ACC112 (cell line): ENCODE data around the gene FN3K.

ENCODE experiments used
- H2AFZ ChIP-seq: fragments of 200-600 bp; sonication (generic); one replicate; pipeline ENCODE4 v1.6.0; 2017; ENCODE audit warnings: antibody characterized with exemption, low read length; ENCODE audit not compliant: unreplicated experiment
- H3K27ac ChIP-seq: fragments of 200-600 bp; sonication (generic); 2 replicates; pipeline ENCODE4 v1.5.1; 2014; ENCODE audit warnings: low read depth, mild to moderate bottlenecking, antibody characterized with exemption, low read length, moderate library complexity
- H3K27me3 ChIP-seq: fragments of 200-600 bp; sonication (generic); 2 replicates; pipeline ENCODE4 v1.6.1; 2014; ENCODE audit warnings: mild to moderate bottlenecking, antibody characterized with exemption, low read length, moderate library complexity, mixed read lengths; ENCODE audit not compliant: insufficient read depth
- H3K36me3 ChIP-seq: fragments of 200-600 bp; sonication (generic); 2 replicates; pipeline ENCODE4 v1.6.1; 2016; ENCODE audit warnings: mild to moderate bottlenecking, antibody characterized with exemption, low read length, moderate library complexity, mixed read lengths; ENCODE audit not compliant: insufficient read depth
- H3K4me1 ChIP-seq: fragments of 200-600 bp; sonication (generic); one replicate; pipeline ENCODE4 v1.6.1; 2016; ENCODE audit warnings: low read length, mixed read lengths; ENCODE audit not compliant: insufficient read depth, unreplicated experiment, control insufficient read depth
- H3K4me3 ChIP-seq: fragments of 200-600 bp; sonication (generic); 2 replicates; pipeline ENCODE4 v1.5.1; 2014; ENCODE audit warnings: mild to moderate bottlenecking, low read depth, low read length
- H3K79me2 ChIP-seq: fragments of 200-600 bp; sonication (generic); one replicate; pipeline ENCODE4 v1.6.0; 2016; ENCODE audit warnings: low read length; ENCODE audit not compliant: control insufficient read depth, unreplicated experiment, insufficient read depth

FN3K gene

GRCh38 chr17:82789051-82789592 lies 53.7 kb downstream of the FN3K start:
- no peak overlapping the region for H2AFZ ChIP-seq
- no peak overlapping the region for H3K27ac ChIP-seq
- H3K79me2 ChIP-seq: peaks cover 3% of the 10 kb centered on the region
- no peaks in the 10 kb centered on the region for H3K27me3 ChIP-seq
- H3K36me3 ChIP-seq: no peaks in the 10 kb centered on the region
- no peak overlapping the region for H3K4me3 ChIP-seq
- peaks cover 7% of the 10 kb centered on the region for H3K4me1 ChIP-seq

GRCh38 chr17:82789806-82790205 lies 54.4 kb downstream of the FN3K start:
- Histone ChIP-seq H3K4me3 (no peak overlapping the region), H3K36me3 (no peaks in the 10 kb centered on the region), H3K79me2 (peaks cover 3% of the 10 kb centered on the region), H2AFZ (no peak overlapping the region), H3K4me1 (peaks cover 7% of the 10 kb centered on the region), H3K27me3 (no peaks in the 10 kb centered on the region), H3K27ac (no peak overlapping the region)

- H3K27ac ChIP-seq: no peak overlapping the region
- no peaks in the 10 kb centered on the region for H3K27me3 ChIP-seq
- peaks cover 7% of the 10 kb centered on the region for H3K4me1 ChIP-seq
- no peak overlapping the region for H2AFZ ChIP-seq
- H3K79me2 ChIP-seq: peaks cover 3% of the 10 kb centered on the region
- H3K4me3 ChIP-seq: no peak overlapping the region
- no peaks in the 10 kb centered on the region for H3K36me3 ChIP-seq
These were observed 55.0 kb downstream of the FN3K start for GRCh38 chr17:82790391-82790790.

- no peaks in the 10 kb centered on the region for H3K36me3 ChIP-seq
- no peak overlapping the region for H3K4me3 ChIP-seq
- H3K27me3 ChIP-seq: no peaks in the 10 kb centered on the region
- peaks cover 7% of the 10 kb centered on the region for H3K4me1 ChIP-seq
- peak overlapping the region; percentile 49; the same call in 1 of the 2 replicates for H3K27ac ChIP-seq
- H3K79me2 ChIP-seq: peaks cover 3% of the 10 kb centered on the region
- no peak overlapping the region for H2AFZ ChIP-seq
These were observed 56.1 kb downstream of the FN3K start for GRCh38 chr17:82791532-82791931.

- Histone ChIP-seq H3K27ac (no peak overlapping the region), H3K27me3 (no peaks in the 10 kb centered on the region), H3K4me1 (peaks cover 7% of the 10 kb centered on the region), H3K79me2 (peaks cover under 1% of the 10 kb centered on the region), H3K36me3 (no peaks in the 10 kb centered on the region), H3K4me3 (no peak overlapping the region), H2AFZ (no peak overlapping the region)
These were observed 58.7 kb downstream of the FN3K start for GRCh38 chr17:82793974-82794630.

GRCh38 chr17:82794781-82795482 lies 59.5 kb downstream of the FN3K start:
- Histone ChIP-seq H3K79me2 (no peaks in the 10 kb centered on the region), H3K36me3 (peaks cover under 1% of the 10 kb centered on the region; the same call in 1 of the 2 replicates), H3K4me1 (peaks cover 7% of the 10 kb centered on the region), H3K27me3 (no peaks in the 10 kb centered on the region), H2AFZ (no peak overlapping the region), H3K4me3 (no peak overlapping the region), H3K27ac (no peak overlapping the region)

- Histone ChIP-seq H3K79me2 (no peaks in the 10 kb centered on the region), H2AFZ (no peak overlapping the region), H3K4me3 (no peak overlapping the region), H3K27me3 (no peaks in the 10 kb centered on the region), H3K36me3 (peaks cover 6% of the 10 kb centered on the region; the same call in 1 of the 2 replicates), H3K4me1 (peaks cover 7% of the 10 kb centered on the region), H3K27ac (no peak overlapping the region)
These were observed 60.2 kb downstream of the FN3K start for GRCh38 chr17:82795615-82796014.

GRCh38 chr17:82797061-82797460 lies 61.6 kb downstream of the FN3K start:
- H2AFZ ChIP-seq: no peak overlapping the region
- H3K27ac ChIP-seq: no peak overlapping the region
- H3K4me1 ChIP-seq: no peaks in the 10 kb centered on the region
- no peaks in the 10 kb centered on the region for H3K79me2 ChIP-seq
- peaks cover 6% of the 10 kb centered on the region; the same call in 1 of the 2 replicates for H3K36me3 ChIP-seq
- no peaks in the 10 kb centered on the region for H3K27me3 ChIP-seq
- H3K4me3 ChIP-seq: no peak overlapping the region

GRCh38 chr17:82798752-82799151 lies 63.3 kb downstream of the FN3K start:
- no peak overlapping the region for H3K27ac ChIP-seq
- peaks cover 6% of the 10 kb centered on the region for H3K79me2 ChIP-seq
- peaks cover 7% of the 10 kb centered on the region for H3K4me1 ChIP-seq
- peaks cover 6% of the 10 kb centered on the region; the same call in 1 of the 2 replicates for H3K36me3 ChIP-seq
- no peak overlapping the region for H2AFZ ChIP-seq
- H3K4me3 ChIP-seq: no peak overlapping the region
- no peaks in the 10 kb centered on the region for H3K27me3 ChIP-seq

GRCh38 chr17:82799591-82799990 lies 64.2 kb downstream of the FN3K start:
- Histone ChIP-seq H3K4me1 (peaks cover 7% of the 10 kb centered on the region), H3K27ac (no peak overlapping the region), H2AFZ (no peak overlapping the region), H3K27me3 (no peaks in the 10 kb centered on the region), H3K4me3 (no peak overlapping the region), H3K36me3 (peaks cover 6% of the 10 kb centered on the region; the same call in 1 of the 2 replicates), H3K79me2 (peaks cover 10% of the 10 kb centered on the region)
